Measurements from ENCODE around the gene CDK3.

Gene CDK3

GRCh38 chr17:76023900-76024237, 23.2 kb downstream of the CDK3 start:
- H3K4me3 ChIP-seq (ENCODE audit: low read depth, low read length): no peak overlapping the region
- TF ChIP-seq CTCF (IDR thresholded peaks at IDR 0.05; ENCODE audit: borderline replicate concordance, insufficient read depth, low read depth, low read length): no peak

- TF ChIP-seq CTCF (IDR thresholded peaks at IDR 0.05; ENCODE audit: borderline replicate concordance, insufficient read depth, low read depth, low read length): no peak
- H3K4me3 ChIP-seq (ENCODE audit: low read depth, low read length): no peak overlapping the region
Observed at GRCh38 chr17:76024353-76024752, 23.7 kb downstream of the CDK3 start.

GRCh38 chr17:76025294-76025693, 24.6 kb downstream of the CDK3 start:
- no peak overlapping the region for H3K4me3 ChIP-seq (ENCODE audit: low read depth, low read length)
- TF ChIP-seq CTCF (IDR thresholded peaks at IDR 0.05; ENCODE audit: borderline replicate concordance, insufficient read depth, low read depth, low read length): no peak

GRCh38 chr17:76026714-76027158, 26.1 kb downstream of the CDK3 start:
- no peak overlapping the region for H3K4me3 ChIP-seq (ENCODE audit: low read depth, low read length)
- no peak for TF ChIP-seq CTCF (IDR thresholded peaks at IDR 0.05; ENCODE audit: borderline replicate concordance, insufficient read depth, low read depth, low read length)

GRCh38 chr17:76027159-76027839, 26.6 kb downstream of the CDK3 start, which contains the start of gene EVPL:
TSS of gene EVPL (minus strand) at chr17:76027306. CDS start at chr17:76027198, 108 bp downstream.
- no peak within 1 kb of the TSS for H3K4me3 ChIP-seq (ENCODE audit: low read depth, low read length)
- no peak for TF ChIP-seq CTCF (IDR thresholded peaks at IDR 0.05; ENCODE audit: borderline replicate concordance, insufficient read depth, low read depth, low read length)

- TF ChIP-seq CTCF (IDR thresholded peaks at IDR 0.05; ENCODE audit: borderline replicate concordance, insufficient read depth, low read depth, low read length): no peak
- H3K4me3 ChIP-seq (ENCODE audit: low read depth, low read length): no peak overlapping the region
Observed at GRCh38 chr17:76032073-76032779, 31.6 kb downstream of the CDK3 start.

- no peak for TF ChIP-seq CTCF (IDR thresholded peaks at IDR 0.05; ENCODE audit: borderline replicate concordance, insufficient read depth, low read depth, low read length)
- no peak overlapping the region for H3K4me3 ChIP-seq (ENCODE audit: low read depth, low read length)
Observed at GRCh38 chr17:76032780-76033108, 32.1 kb downstream of the CDK3 start.

Measured in GM12875 (cell line).